ENCODE results near the gene NPPB. TPM values are rescaled to one million over a fixed set of nuclear protein-coding genes. Genes with fewer than 3 reads are reported as not detected.

NPPB gene
- total RNA-seq, 1 experiment from 2014 or later, result not detected

DNA sequence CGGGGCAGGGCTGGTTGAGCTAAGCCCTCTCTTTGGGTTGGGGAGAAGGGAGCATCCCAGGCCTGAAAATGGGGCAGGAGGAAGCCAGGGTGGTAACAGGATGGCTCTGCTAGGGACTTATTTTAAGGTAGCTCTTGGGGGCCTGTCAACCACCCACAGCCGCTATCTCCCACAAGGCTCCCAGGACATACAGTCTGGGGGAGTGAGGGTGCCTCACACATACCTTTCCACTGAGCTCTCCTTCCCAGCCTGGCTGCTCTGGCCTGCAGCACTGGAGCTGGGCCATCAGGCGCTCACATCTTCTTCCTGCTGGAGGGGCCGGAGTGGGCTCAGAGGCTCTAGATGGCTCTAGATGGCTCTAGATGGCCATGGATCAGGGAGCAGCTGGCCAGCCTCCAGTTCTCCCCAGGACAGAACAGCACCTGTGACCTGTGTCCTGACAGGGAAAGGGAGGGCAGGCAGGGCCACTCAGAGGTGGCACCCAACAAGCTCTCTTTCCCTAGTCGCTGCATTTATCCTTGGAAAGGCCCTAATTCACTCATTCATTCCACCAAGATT, 11.0 kb upstream of the NPPB start:
- Mint-ChIP-seq H3K27ac (no peak overlapping the region), H3K27me3 (ENCODE audit: low read depth) (no peaks in the 10 kb centered on the region; the same call in 1 of the 2 replicates), H3K4me3 (no peak overlapping the region), H3K4me1 (no peaks in the 10 kb centered on the region), H3K9me3 (no peaks in the 10 kb centered on the region), H3K36me3 (no peaks in the 10 kb centered on the region)
- CTCF ChIA-PET, result interaction anchor here (1.1 to 1.9 kb wide), 5 partner anchors 10 to 100 kb away, joined by 3 to 7 read pairs (median 4); no protein-coding TSS in a partner anchor
- DNase-seq (ENCODE audit: low spot score), result no peak
- ATAC-seq, result no peak
- POLR2A ChIA-PET, result interaction anchor here (1.5 kb wide), 1 partner anchor 39 kb away, joined by 5 read pairs; no protein-coding TSS in a partner anchor
- TF ChIP-seq SMAD4 (CRISPR knock-in tag; IDR thresholded peaks at IDR 0.05), result no peak
- TF ChIP-seq ELF4 (CRISPR knock-in tag; IDR thresholded peaks at IDR 0.05; ENCODE audit: low read depth), result no peak
- TF ChIP-seq, protein P1, sequence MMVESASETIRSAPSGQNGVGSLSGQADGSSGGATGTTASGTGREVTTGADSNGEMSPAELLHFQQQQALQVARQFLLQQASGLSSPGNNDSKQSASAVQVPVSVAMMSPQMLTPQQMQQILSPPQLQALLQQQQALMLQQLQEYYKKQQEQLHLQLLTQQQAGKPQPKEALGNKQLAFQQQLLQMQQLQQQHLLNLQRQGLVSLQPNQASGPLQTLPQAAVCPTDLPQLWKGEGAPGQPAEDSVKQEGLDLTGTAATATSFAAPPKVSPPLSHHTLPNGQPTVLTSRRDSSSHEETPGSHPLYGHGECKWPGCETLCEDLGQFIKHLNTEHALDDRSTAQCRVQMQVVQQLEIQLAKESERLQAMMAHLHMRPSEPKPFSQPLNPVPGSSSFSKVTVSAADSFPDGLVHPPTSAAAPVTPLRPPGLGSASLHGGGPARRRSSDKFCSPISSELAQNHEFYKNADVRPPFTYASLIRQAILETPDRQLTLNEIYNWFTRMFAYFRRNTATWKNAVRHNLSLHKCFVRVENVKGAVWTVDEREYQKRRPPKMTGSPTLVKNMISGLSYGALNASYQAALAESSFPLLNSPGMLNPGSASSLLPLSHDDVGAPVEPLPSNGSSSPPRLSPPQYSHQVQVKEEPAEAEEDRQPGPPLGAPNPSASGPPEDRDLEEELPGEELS (CRISPR knock-in tag; IDR thresholded peaks at IDR 0.05), result no peak
- no peak for TF ChIP-seq TEAD1 (CRISPR knock-in tag; IDR thresholded peaks at IDR 0.05)
- no peak for TF ChIP-seq ETV6 (CRISPR knock-in tag; IDR thresholded peaks at IDR 0.05)
- TF ChIP-seq JUN (CRISPR knock-in tag; IDR thresholded peaks at IDR 0.05), result no peak
- TF ChIP-seq, protein P2, sequence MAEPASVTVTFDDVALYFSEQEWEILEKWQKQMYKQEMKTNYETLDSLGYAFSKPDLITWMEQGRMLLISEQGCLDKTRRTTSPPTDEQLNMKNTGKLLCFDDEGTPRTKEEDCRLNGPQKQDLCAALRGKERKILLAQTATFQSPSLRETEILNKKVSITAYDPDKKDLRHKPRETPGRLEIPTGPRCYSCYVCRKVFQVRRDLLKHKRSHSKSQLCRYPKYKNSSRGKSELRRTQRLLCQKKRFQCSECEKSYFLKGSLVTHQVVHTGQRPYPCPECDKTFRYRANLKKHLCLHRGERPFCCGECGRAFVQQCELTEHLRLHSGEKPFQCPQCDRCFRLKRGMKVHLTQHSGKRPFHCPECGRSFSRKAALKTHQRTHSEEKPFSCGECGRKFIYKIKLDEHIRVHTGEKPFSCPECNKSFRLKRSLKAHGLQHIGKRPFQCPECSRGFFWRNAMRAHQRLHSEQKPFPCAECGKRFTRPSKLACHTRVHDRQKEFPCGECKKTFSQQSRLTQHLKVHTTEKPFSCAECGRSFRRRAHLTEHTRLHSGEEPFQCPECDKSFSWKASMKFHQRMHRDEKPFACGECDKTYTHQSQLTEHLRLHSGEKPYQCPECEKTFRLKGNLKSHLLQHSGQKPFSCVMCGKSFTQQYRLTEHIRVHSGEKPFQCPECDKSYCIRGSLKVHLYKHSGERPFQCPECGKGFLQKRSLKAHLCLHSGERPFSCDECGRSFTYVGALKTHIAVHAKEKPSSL (CRISPR knock-in tag; conservative IDR thresholded peaks at IDR 0.05), result no peak
- TF ChIP-seq, protein P3, sequence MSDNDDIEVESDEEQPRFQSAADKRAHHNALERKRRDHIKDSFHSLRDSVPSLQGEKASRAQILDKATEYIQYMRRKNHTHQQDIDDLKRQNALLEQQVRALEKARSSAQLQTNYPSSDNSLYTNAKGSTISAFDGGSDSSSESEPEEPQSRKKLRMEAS (CRISPR knock-in tag; IDR thresholded peaks at IDR 0.05), result no peak
- no peak for TF ChIP-seq NFYB (CRISPR knock-in tag; conservative IDR thresholded peaks at IDR 0.05; ENCODE audit: low read depth)
- no peak for TF ChIP-seq ZNF423 (CRISPR knock-in tag; IDR thresholded peaks at IDR 0.05)
- no peak for TF ChIP-seq HMGA2 (CRISPR knock-in tag; IDR thresholded peaks at IDR 0.05)
- no peak for TF ChIP-seq ZNF416 (CRISPR knock-in tag; IDR thresholded peaks at IDR 0.05)
- TF ChIP-seq, protein P4, sequence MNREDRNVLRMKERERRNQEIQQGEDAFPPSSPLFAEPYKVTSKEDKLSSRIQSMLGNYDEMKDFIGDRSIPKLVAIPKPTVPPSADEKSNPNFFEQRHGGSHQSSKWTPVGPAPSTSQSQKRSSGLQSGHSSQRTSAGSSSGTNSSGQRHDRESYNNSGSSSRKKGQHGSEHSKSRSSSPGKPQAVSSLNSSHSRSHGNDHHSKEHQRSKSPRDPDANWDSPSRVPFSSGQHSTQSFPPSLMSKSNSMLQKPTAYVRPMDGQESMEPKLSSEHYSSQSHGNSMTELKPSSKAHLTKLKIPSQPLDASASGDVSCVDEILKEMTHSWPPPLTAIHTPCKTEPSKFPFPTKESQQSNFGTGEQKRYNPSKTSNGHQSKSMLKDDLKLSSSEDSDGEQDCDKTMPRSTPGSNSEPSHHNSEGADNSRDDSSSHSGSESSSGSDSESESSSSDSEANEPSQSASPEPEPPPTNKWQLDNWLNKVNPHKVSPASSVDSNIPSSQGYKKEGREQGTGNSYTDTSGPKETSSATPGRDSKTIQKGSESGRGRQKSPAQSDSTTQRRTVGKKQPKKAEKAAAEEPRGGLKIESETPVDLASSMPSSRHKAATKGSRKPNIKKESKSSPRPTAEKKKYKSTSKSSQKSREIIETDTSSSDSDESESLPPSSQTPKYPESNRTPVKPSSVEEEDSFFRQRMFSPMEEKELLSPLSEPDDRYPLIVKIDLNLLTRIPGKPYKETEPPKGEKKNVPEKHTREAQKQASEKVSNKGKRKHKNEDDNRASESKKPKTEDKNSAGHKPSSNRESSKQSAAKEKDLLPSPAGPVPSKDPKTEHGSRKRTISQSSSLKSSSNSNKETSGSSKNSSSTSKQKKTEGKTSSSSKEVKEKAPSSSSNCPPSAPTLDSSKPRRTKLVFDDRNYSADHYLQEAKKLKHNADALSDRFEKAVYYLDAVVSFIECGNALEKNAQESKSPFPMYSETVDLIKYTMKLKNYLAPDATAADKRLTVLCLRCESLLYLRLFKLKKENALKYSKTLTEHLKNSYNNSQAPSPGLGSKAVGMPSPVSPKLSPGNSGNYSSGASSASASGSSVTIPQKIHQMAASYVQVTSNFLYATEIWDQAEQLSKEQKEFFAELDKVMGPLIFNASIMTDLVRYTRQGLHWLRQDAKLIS (CRISPR knock-in tag; IDR thresholded peaks at IDR 0.05; ENCODE audit: borderline replicate concordance), result no peak
- no peak for TF ChIP-seq FOXJ3 (CRISPR knock-in tag; IDR thresholded peaks at IDR 0.05; ENCODE audit: borderline replicate concordance)
- no peak for TF ChIP-seq NFATC4 (CRISPR knock-in tag; IDR thresholded peaks at IDR 0.05)

DNA sequence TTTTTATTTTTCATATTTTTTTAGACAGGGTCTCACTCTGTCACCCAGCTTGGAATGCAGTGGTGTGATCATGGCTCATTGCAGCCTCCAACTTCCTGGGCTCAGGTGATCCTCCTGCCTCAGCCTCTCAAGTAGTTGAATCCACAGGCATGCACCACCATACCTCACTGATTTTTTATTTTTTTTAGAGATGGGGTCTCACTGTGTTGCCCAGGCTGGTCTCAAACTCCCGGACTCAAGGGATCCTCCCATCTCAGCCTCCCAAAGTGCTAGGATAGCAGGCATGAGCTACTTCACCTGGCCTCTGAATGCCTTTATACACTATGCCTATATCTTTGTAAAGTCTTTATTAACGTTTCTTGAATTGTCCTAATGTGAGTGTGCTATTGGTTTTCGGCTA, 10.4 kb upstream of the NPPB start:
- Mint-ChIP-seq H3K4me3 (no peak overlapping the region), H3K27ac (no peak overlapping the region), H3K36me3 (no peaks in the 10 kb centered on the region), H3K27me3 (ENCODE audit: low read depth) (no peaks in the 10 kb centered on the region; the same call in 1 of the 2 replicates), H3K9me3 (no peaks in the 10 kb centered on the region), H3K4me1 (no peaks in the 10 kb centered on the region)
- CTCF ChIA-PET, result interaction anchor here (1.4 to 1.5 kb wide), 2 partner anchors 31 to 100 kb away, joined by 4 to 7 read pairs; no protein-coding TSS in a partner anchor
- no peak for DNase-seq (ENCODE audit: low spot score)
- no peak for ATAC-seq
- POLR2A ChIA-PET, result interaction anchor here (1.5 kb wide), 1 partner anchor 39 kb away, joined by 5 read pairs; no protein-coding TSS in a partner anchor
- no peak for TF ChIP-seq HMGA2 (CRISPR knock-in tag; IDR thresholded peaks at IDR 0.05)
- no peak for TF ChIP-seq NR3C1 (CRISPR knock-in tag; conservative IDR thresholded peaks at IDR 0.05; ENCODE audit: low read depth)
- TF ChIP-seq ESRRA (CRISPR knock-in tag; IDR thresholded peaks at IDR 0.05; ENCODE audit: borderline replicate concordance), result no peak
- TF ChIP-seq, protein P5, sequence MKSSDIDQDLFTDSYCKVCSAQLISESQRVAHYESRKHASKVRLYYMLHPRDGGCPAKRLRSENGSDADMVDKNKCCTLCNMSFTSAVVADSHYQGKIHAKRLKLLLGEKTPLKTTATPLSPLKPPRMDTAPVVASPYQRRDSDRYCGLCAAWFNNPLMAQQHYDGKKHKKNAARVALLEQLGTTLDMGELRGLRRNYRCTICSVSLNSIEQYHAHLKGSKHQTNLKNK (CRISPR knock-in tag; IDR thresholded peaks at IDR 0.05), result no peak
- TF ChIP-seq SMAD4 (CRISPR knock-in tag; IDR thresholded peaks at IDR 0.05), result no peak
- no peak for TF ChIP-seq SP1 (CRISPR knock-in tag; conservative IDR thresholded peaks at IDR 0.05)
- TF ChIP-seq NFYB (CRISPR knock-in tag; conservative IDR thresholded peaks at IDR 0.05; ENCODE audit: low read depth), result no peak
- TF ChIP-seq, protein P6, sequence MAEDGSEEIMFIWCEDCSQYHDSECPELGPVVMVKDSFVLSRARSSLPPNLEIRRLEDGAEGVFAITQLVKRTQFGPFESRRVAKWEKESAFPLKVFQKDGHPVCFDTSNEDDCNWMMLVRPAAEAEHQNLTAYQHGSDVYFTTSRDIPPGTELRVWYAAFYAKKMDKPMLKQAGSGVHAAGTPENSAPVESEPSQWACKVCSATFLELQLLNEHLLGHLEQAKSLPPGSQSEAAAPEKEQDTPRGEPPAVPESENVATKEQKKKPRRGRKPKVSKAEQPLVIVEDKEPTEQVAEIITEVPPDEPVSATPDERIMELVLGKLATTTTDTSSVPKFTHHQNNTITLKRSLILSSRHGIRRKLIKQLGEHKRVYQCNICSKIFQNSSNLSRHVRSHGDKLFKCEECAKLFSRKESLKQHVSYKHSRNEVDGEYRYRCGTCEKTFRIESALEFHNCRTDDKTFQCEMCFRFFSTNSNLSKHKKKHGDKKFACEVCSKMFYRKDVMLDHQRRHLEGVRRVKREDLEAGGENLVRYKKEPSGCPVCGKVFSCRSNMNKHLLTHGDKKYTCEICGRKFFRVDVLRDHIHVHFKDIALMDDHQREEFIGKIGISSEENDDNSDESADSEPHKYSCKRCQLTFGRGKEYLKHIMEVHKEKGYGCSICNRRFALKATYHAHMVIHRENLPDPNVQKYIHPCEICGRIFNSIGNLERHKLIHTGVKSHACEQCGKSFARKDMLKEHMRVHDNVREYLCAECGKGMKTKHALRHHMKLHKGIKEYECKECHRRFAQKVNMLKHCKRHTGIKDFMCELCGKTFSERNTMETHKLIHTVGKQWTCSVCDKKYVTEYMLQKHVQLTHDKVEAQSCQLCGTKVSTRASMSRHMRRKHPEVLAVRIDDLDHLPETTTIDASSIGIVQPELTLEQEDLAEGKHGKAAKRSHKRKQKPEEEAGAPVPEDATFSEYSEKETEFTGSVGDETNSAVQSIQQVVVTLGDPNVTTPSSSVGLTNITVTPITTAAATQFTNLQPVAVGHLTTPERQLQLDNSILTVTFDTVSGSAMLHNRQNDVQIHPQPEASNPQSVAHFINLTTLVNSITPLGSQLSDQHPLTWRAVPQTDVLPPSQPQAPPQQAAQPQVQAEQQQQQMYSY (CRISPR knock-in tag; IDR thresholded peaks at IDR 0.05), result no peak
- no peak for TF ChIP-seq PRRX2 (CRISPR knock-in tag; IDR thresholded peaks at IDR 0.05)
- no peak for TF ChIP-seq NR1H2 (CRISPR knock-in tag; IDR thresholded peaks at IDR 0.05)

Measured in WTC11 (cell line).